C4-2B (cell line): ENCODE measurements around the gene ACSL3.

Experiments used
- H3K27ac ChIP-seq: fragments of 450-650 bp; 2 replicates; pipeline ENCODE4 v1.5.1; 2017
- CTCF ChIP-seq: fragments of 450-650 bp; conservative IDR thresholded peaks from 2 replicates; pipeline ENCODE4 v1.5.1; 2017; ENCODE audit warnings: mild to moderate bottlenecking
- ZFX ChIP-seq: fragments of 450-650 bp; IDR thresholded peaks from 2 replicates; pipeline ENCODE4 v1.6.1; 2017

Gene ACSL3

GRCh38 chr2:222931659-222932058 lies 70.8 kb downstream of the ACSL3 start:
- TF ChIP-seq CTCF (no peak), ZFX (no peak)
- H3K27ac ChIP-seq, result no peak overlapping the region; the same call in 1 of the 2 replicates

GRCh38 chr2:222933458-222933857 lies 72.6 kb downstream of the ACSL3 start:
- peak overlapping the region; percentile 49; the same call in 1 of the 2 replicates for H3K27ac ChIP-seq
- TF ChIP-seq CTCF (no peak), ZFX (no peak)

- no peak for TF ChIP-seq ZFX
- no peak for TF ChIP-seq CTCF
- no peak overlapping the region for H3K27ac ChIP-seq
Observed at GRCh38 chr2:222935688-222936298, 75.0 kb downstream of the ACSL3 start.

DNA sequence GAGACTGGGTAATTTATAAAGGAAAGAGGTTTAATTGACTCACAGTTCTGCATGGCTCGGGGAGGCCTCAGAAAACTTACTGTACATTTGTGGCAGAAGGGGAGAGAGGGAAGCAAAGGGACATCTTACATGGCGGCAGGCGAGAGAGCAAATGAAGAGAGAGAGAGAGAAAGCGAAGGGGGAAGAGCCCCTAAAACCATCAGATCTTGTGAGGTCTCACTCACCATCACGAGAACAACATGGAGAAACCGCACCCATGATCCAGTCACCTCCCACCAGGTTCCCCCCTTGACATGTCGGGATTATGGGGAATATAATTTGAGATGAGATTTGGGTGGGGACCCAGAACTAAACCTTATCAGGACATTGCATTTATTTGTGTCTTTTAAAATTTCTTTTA lies 75.9 kb downstream of the ACSL3 start:
- no peak overlapping the region for H3K27ac ChIP-seq
- TF ChIP-seq CTCF (no peak), ZFX (no peak)

DNA sequence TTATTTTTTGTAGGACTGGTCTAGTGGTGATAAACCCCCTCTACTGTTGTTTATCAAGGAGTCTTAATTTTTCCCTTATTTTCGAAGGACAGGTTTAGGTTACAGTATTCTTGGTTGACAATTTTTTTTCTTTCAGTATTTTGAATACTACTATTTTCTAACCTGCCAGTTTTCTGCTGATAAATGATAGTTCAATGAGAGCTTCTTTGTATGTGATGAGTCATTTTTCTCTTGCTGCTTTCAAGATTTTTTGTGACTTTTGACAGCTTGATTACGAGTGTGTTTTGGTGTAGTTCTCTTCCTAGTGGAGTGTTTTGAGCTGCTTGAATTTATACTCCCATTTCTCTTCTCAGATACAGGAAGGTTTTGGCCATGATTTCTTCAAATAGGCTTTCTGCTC lies 77.5 kb downstream of the ACSL3 start:
- no peak overlapping the region for H3K27ac ChIP-seq
- no peak for TF ChIP-seq CTCF
- TF ChIP-seq ZFX, result no peak

GRCh38 chr2:222939208-222939856 lies 78.5 kb downstream of the ACSL3 start:
- H3K27ac ChIP-seq, result no peak overlapping the region
- peak; percentile 94 for TF ChIP-seq CTCF
- no peak for TF ChIP-seq ZFX

DNA sequence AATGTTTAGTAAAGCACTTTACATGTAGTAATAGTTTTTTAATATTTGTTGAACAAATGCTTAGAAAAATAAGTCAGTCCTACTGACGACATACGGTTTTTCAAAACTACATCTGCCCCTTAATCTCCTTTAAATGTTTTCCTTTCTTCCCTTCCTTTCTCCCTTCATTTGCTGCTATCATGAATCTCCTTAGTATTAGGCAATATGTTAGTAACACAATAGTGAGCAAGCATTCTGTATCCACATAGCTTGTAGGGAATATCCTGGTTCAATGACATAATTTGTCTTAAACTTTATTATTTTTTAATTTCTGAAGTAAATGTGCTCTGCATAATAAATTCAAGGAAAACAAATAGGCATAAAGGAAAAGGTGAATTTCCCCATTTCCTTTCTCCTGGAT lies 79.1 kb downstream of the ACSL3 start:
- TF ChIP-seq ZFX, result no peak
- TF ChIP-seq CTCF, result no peak

More for the DNA sequence above, 79.1 kb downstream of the ACSL3 start:
- no peak overlapping the region for H3K27ac ChIP-seq
